AG09319 (cell line): ENCODE data around the gene EHF.
A peak's percentile ranks its signal among the peaks of the same experiment; 100 is the strongest.
"Not testable (repeated sequence)": the region's sequence is repeated elsewhere in the genome, so short reads cannot be mapped to it uniquely, and the experiment has no call there.

Experiments
- DNase-seq: peaks from one replicate; pipeline ENCODE4 v3.0.0-alpha.2; 2010; ENCODE audit warnings: low read depth; ENCODE audit errors: extremely low read depth
- CTCF ChIP-seq: IDR thresholded peaks from 2 replicates; pipeline ENCODE4 v1.5.1; 2011; ENCODE audit warnings: low read depth, mild to moderate bottlenecking, inconsistent platforms, low read length, moderate library complexity

Gene EHF

GRCh38 chr11:34585735-34586487 is 35.0 kb upstream of the EHF start:
- peak; percentile 56 for TF ChIP-seq CTCF
- peak; percentile 27 for DNase-seq

GRCh38 chr11:34586488-34587281 is 34.2 kb upstream of the EHF start:
- no peak for TF ChIP-seq CTCF
- no peak for DNase-seq

GRCh38 chr11:34587282-34587677 is 33.6 kb upstream of the EHF start:
- no peak for DNase-seq

GRCh38 chr11:34588023-34588422 is 32.9 kb upstream of the EHF start:
- no peak for DNase-seq

More at GRCh38 chr11:34587282-34587677, 33.6 kb upstream of the EHF start:
- TF ChIP-seq CTCF = no peak

GRCh38 chr11:34588701-34589100 is 32.2 kb upstream of the EHF start:
- no peak for TF ChIP-seq CTCF
- no peak for DNase-seq

More at GRCh38 chr11:34588023-34588422, 32.9 kb upstream of the EHF start:
- no peak for TF ChIP-seq CTCF

- not testable (repeated sequence) for DNase-seq
Measured at GRCh38 chr11:34589177-34589576, 31.7 kb upstream of the EHF start.

- TF ChIP-seq CTCF = no peak
- DNase-seq = no peak
Measured at GRCh38 chr11:34593085-34593484, 27.8 kb upstream of the EHF start.
